Measurements from ENCODE around the gene NEK4.
"Not testable (repeated sequence)": the region's sequence is repeated elsewhere in the genome, so short reads cannot be mapped to it uniquely, and the experiment has no call there.

The NEK4 gene

GRCh38 chr3:52779837-52780585 is 9.3 kb upstream of the NEK4 start:
- in situ Hi-C loops (cut with HindIII; ENCODE audit: low sequenced_read_pairs): no loop called here

DNA sequence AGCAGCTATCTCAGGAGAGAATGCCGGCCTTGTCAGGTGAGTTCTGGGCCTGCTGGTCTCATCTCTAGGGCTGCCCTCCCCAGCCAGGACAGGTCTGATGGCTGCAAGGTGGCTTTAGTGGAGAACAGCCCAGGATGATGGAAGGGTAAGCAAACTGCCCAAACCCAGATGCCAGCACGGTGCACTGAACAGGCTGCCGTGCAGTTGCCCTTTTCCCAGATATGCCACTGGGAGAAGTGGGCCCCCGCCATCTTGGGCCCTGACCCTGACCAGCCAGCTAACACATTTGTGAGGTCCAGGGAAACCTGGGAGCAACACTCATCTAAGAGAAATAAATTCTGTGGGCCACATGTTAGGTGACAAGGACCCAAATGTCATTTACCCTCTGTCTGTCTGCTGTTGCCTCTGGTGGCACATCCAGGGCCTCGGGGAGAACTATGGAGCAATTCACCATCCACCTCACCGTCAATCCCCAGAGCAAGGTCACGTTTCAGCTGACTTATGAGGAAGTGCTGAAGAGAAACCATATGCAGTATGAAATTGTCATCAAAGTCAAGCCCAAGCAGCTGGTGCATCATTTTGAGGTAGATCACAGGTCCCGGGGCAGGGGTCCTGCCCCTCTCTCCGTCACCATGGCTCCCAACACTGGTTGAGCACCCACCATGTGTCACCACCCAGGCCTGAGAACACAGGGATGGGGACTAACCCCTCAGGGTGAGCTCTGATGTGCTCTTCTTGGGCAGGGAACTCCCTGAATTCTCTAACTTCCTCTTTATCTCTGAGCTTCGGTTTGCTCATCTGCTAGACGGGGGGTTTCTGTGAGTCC is 8.5 kb upstream of the NEK4 start:
- in situ Hi-C loops (cut with HindIII; ENCODE audit: low sequenced_read_pairs): no loop called here

DNA sequence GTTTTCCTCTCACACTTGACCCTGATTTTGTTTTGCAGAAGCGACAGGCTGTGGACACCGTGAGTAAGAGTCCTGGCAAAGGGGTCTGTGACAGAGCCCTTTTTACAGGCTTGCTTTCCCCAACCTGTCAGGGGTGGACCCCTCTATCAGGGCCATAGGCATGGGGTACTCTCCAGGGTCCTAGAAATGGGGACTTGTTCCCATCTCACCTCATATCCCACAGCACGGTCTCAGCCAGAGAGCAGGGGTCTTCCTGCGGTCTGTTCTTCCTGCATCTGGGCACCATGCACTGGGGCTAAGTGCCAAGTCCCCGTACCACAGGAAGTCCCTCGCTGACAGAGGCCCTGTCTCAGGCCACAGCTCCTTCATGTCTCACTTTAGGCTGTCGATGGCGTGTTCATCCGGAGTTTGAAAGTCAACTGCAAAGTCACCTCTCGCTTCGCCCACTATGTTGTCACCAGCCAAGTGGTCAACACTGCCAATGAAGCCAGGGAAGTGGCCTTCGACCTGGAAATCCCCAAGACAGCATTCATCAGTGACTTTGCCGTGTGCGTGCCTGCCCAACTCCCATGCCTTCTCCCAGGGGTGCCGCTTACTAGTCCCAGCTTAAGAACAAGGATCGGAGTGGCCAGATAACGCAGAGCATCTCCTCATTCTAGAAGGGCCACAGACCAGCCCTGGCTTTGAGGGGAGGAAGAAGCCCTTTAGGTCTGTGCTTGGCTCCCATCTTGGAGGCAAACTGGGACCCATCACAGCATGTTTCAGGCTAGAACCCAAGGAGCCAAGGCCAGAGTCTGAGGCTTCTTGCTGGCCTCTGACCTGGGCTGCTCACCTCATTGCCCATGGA is 7.4 kb upstream of the NEK4 start:
- in situ Hi-C loops (cut with HindIII; ENCODE audit: low sequenced_read_pairs): no loop called here

DNA sequence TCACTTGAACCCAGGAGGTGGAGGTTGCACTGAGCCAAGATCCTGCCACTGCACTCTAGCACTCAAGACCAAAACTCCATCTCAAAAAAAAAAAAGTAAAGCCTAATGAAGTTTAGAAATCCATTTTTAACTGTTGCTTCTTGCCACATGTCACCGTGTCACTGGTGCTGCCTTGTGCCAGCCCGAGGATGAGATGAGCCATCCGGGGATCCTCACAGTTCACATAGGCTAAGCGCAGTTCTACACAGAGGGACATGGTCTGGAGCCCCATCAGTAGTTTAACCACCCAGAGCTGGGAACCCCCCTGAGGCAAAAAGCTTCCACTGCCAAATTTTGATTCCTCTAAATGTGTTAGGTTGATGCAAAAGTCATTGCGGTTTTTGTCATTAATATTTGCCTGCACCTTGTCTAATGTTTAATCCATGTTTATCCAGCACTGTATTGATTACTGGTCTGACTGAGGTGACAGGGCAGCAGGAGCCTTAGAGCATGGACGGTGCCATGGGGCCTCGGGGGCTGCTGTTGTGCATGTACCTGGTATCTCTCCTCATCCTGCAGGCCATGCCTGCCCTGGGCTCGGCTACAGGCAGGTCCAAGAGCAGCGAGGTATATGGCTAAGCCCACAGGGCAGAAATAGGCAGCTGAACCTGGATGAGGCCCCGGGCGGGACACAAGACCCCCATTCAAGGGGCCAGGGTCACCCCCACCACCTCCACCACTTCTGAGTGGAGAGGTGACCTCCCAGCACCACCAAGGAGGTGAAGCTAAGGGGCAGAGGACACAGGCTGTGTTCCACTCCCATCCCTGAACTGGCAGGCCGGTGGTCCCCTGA is 6.6 kb upstream of the NEK4 start, which contains the start of gene ITIH1:
Gene ITIH1, plus strand, starts transcription at position 473 of the 832 bp plus-strand sequence. Its CDS starts 17 bp downstream, at position 490.
- in situ Hi-C loops (cut with HindIII; ENCODE audit: low sequenced_read_pairs): no loop called here

- in situ Hi-C loops (cut with HindIII; ENCODE audit: low sequenced_read_pairs): not testable (repeated sequence)
Observed at GRCh38 chr3:52776486-52776885, 5.7 kb upstream of the NEK4 start.

GRCh38 chr3:52775877-52776276 is 5.1 kb upstream of the NEK4 start:
- in situ Hi-C loops (cut with HindIII; ENCODE audit: low sequenced_read_pairs): no loop called here

DNA sequence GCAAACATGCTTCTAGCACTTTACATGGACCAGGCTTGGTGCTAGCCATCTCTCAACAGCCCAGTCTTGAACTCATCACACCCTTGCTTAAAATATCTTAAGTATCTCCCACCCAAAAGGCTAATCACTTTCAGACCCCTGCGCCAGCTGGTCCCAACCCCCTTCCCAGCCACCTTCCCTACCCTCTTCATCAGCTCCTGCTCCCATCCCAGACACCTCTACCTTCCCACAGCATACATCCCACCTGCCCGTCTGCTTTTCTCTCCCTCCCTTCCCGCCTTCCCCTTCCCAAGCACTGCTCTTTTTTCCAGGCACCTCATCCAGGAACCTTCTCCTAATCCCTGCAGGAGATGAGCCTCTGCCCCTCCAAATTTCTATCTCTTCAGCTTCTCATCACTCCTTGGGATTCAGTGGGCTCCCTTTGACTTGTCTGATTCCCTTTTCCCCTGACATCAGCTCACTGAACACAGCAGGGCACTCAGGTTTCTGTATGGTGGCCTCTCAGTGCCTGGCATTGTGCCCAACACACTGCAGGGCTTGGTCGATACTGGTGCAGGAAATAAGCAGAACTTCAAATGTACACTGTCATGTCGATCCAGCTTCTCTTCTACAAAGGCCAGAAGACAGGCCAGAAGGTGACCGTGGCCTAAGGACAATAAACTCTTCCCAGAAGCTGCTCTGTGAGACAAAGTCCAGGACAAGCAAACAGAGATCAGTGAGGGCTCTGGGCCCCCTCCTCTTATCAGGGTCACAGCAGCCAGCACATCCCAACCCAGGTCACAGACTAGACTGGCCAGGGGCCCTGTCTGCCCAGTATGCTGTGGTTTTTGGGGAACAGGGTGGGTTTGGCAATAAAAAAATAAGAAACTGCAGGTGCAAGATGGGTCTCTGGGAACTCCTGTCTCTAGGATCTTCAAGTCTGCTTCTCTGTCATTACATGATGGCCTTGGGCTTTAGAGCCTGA is 4.4 kb upstream of the NEK4 start:
- in situ Hi-C loops (cut with HindIII; ENCODE audit: low sequenced_read_pairs): no loop called here

DNA sequence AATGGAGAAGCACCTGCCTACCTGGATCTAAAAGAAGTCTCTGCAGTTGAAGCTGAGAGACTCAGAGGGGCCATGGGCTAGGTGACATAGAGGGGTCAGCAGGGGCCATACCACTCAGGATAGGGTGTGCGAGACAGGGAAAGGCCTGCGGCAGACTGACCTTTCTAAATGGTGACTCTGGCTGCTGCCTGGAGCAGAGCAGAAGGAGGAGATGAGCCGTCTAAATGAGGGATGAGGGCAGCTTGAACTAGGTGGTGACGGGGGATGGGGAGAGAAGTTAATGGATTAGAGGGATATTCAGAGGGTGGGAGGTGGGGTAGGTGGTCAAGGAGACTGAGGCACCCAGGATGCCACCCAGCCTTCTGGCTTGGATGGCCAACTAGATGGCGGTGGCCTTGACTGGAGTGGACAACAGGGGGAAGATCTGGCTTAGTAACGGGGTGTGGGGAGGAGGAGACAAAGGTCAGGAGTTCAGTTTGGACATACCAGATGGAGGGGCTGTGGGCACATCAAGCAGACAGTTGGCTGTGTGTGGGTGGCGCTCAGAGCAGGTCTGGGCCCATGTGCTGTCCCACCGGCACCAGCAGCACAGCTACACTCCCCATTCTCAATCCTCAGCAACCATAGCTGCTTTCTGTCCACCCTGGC is 3.5 kb upstream of the NEK4 start:
- in situ Hi-C loops (cut with HindIII; ENCODE audit: low sequenced_read_pairs): no loop called here

DNA sequence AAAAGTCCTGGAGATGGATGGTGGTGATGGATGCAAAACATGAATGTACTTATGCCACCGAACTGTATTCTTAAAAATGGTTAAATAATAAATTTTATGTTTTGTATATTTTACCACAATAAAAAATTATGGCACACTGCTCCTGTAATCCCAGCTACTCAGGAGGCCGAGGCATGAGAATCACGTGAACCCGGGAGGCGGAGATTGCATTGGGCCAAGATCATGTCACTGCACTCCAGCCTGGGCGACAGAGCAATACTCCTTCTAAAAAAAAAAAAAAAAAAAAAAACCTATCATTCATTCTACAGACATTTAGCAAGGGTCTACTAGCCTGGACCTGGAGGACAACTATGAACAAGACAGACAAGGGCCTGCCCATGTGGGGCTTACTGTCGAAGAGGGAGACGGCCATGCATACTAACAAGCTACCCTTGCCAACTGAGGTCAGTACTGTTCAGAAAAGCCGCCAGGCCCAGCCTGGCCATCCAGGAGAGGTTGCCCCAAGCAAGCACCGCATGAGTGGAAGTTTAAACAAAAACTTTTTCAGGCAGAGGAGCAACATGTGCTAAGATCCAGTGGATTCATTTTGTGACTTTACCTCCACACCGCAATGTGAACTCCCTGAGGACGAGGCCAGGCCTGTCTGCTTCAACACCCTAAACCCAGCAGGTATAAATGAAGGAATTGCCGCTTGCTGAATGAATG is 2.8 kb upstream of the NEK4 start:
- in situ Hi-C loops (cut with HindIII; ENCODE audit: low sequenced_read_pairs): no loop called here

DNA sequence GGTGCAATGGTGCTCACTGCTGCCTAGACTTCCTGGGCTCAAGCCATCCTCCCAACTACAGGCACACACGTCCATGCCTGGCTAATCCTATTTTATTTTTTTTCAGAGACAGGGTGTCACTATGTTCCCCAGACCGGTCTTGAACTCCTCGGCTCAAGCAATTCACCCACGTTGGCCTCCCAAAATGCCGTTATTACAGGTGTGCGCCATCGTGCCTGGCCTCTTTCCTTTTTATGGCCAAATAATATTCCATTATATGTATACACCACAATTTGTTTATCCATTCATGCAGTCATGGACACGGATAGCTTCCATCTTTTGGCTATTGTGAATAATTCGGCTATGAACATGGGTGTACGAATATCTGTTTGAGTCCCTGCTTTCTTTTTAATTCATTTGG is 962 bp upstream of the NEK4 start:
- in situ Hi-C loops (cut with HindIII; ENCODE audit: low sequenced_read_pairs): no loop called here

- in situ Hi-C loops (cut with HindIII; ENCODE audit: low sequenced_read_pairs): no loop called here
Observed at GRCh38 chr3:52771334-52771681, 568 bp upstream of the NEK4 start.

DNA sequence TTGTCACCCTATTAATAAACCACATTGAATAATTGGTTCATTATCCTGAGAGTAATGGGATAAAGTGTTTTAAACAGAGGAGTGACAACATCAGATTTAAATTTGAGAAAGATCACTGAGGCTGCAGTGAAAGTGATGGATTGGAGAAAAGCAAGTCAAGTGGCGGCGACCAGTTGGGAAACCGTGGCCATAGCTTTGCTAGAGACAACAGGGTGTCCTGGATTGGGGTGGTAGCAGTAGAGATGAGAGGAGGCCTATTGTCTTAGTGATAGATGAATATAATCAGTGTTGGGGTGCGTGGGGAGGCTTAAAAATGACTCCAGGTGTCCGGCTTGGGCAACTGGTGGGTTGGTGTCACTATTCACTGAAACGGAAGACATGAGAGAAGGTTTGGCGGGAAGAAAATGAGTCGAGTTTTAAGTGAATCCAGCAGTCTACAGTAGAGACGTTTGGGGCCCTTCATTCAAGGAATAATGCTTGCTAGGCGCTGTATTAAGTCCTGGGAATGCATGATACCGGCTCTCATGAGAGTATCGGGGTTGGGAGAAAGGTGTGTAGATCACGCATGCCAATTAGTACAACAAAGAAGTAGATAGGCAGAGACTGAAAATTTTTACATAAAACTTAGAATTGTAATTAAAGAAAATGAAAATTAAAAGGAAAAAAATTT is 819 bp downstream of the NEK4 start:
- in situ Hi-C loops (cut with HindIII; ENCODE audit: low sequenced_read_pairs): no loop called here

DNA sequence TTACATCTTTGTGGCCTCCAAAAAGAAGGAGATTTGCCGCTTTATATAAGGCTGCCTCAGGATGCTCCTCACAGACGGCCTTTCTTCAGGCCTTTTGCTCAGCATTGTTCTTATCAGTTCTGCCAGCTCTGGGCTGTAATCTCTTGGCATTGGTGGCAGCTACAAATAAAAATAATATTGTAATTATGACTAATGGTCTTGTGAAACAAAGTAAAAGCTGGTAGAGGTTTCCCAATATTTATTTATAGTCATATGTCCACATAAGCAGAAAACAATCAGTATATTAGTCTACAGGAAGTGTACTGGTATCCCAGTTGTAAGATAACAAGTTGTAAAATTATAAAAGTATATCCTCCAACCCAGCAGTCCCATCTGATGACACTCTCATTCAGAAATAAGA is 7.3 kb downstream of the NEK4 start:
- in situ Hi-C loops (cut with HindIII; ENCODE audit: low sequenced_read_pairs): no loop called here

GRCh38 chr3:52756141-52756540 is 14.6 kb downstream of the NEK4 start:
- in situ Hi-C loops (cut with HindIII; ENCODE audit: low sequenced_read_pairs): no loop called here

DNA sequence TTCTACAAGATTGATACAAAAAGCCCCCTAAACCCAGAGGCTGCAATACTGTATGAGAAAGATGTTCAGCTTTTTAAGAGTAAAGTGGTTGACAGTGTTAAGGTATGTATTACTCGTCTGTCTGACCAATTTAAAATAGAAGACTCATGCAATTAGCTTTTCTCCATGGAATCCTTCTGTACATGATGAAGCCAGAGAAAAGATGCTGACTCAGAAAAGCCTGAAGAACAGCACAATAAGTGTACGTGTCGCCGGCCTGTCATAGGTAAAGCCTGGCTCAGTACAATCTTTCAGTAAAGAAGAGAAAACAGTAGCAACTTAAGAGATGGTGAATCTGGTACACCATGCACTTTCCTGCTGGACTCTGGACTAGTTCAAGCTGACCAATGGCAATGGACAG is 16.4 kb downstream of the NEK4 start:
- in situ Hi-C loops (cut with HindIII; ENCODE audit: low sequenced_read_pairs): no loop called here

DNA sequence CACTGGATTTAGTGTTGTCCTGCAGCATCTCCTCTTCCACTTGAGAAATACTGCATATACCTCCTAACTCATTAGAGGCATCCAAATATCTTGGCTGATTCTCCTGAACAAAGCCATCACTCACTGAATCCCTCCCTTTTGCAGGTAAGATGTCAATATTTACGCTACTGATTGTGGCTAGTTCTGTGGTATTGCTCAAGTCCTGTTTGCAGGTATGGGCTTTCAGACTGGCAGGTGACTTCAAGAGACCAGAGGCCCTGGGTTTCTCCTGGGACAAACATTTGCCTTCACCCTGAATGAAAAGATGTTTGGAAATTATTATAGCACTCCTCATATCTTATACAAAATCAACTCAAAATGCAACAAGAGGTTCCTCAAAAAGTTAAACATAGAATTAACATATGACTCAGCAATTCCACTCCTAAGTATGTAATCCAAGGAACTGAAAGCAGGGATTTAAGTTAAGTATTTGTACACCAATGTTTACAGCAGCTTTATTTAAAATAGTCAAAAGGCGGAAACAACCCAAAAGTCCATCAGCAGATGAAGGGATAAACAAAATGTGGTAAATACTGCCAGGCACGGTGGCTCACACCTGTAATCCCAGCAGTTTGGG is 18.6 kb downstream of the NEK4 start:
- in situ Hi-C loops (cut with HindIII; ENCODE audit: low sequenced_read_pairs): no loop called here

GRCh38 chr3:52743721-52744120 is 27.0 kb downstream of the NEK4 start:
- in situ Hi-C loops (cut with HindIII; ENCODE audit: low sequenced_read_pairs): no loop called here
